ENCODE results near the gene KRT4.

DNA sequence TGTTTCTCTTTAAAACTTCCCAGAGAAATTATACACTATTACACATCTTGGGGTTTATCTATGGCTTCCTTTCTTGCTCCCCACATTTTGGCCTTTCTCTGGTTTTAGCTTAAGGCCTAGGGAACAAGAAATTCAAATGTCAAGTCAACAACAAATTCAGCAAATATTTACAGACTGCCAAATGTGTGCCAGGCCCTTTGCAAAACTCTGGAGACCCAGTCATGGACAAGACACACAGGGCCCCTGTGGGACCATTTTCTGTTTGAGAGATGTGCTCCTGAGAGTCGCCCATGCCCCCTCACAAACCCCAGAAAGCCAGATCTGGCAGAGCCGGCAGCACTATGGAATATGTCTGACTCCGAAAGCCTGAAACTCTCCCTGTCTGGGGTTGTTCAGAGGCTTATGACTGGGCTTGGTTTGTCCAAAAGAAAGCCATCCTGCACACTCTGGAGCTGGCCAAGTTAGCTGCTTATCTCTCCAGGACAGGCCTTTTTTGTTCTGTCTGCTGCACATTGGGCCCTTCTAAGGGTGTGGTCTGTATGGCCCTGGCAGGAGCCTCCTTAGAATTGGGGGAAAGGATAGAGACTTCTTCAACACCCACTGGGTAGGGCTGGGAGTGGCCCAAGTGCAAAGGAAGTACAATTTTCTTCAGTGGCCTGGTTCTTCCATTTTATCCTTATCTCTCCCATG, 16.9 kb downstream of the KRT4 start:
- TF ChIP-seq CTCF (IDR thresholded peaks at IDR 0.05): no peak
- no peak for TF ChIP-seq POLR2A (IDR thresholded peaks at IDR 0.05)
- no peak for TF ChIP-seq EP300 (IDR thresholded peaks at IDR 0.05)
